ENCODE results near the gene MORN5.

The MORN5 gene

GRCh38 chr9:122248448-122248865, 88.7 kb downstream of the MORN5 start:
- H3K4me3 ChIP-seq (replicated peaks in 1 of 2; ENCODE audit: low read depth in 2 of 2, low read length in 2 of 2) = no peak overlapping the region
- no peak for TF ChIP-seq CTCF (IDR thresholded peaks at IDR 0.05; ENCODE audit: low read depth, low read length)
- DNase-seq (ENCODE audit: low read depth in 2 of 2) = no peak

Data from cardiac fibroblast (primary cell).